WTC11 (cell line): Measurements from ENCODE around the gene SETMAR. TPM values are rescaled to one million over a fixed set of nuclear protein-coding genes. Genes with fewer than 3 reads are reported as not detected.
"Not testable (repeated sequence)": the region's sequence is repeated elsewhere in the genome, so short reads cannot be mapped to it uniquely, and the experiment has no call there.

ENCODE experiments used
- ATAC-seq: fragments of 200-7000 bp; cut with Tn5 transposase; 2 replicates; pipeline ENCODE4 v1.10.0; 2021; ENCODE audit warnings: mild to moderate bottlenecking, moderate library complexity
- CTCF ChIA-PET: fragments of 300-600 bp; sonication (Branson Sonifier 250); formaldehyde crosslinking; loops from one replicate; lab custom pipeline; 2021; ENCODE audit warnings: antibody characterized with exemption; lab: Charles Lee
- POLR2A ChIA-PET: fragments of 350-600 bp; sonication (Branson Sonifier 250); formaldehyde crosslinking; loops from one replicate; lab custom pipeline; 2021; ENCODE audit warnings: antibody characterized with exemption; lab: Charles Lee
- DNase-seq: peaks from one replicate; pipeline ENCODE4 v3.0.0; 2021; ENCODE audit warnings: low spot score
- H3K27ac Mint-ChIP-seq: 2 replicates; pipeline ENCODE4 v1.8.0; 2021; ENCODE audit warnings: mixed read lengths
- H3K27me3 Mint-ChIP-seq: 2 replicates; pipeline ENCODE4 v1.8.0; 2021; ENCODE audit warnings: low read depth, mild to moderate bottlenecking, moderate library complexity, mixed read lengths
- H3K36me3 Mint-ChIP-seq: 2 replicates; pipeline ENCODE4 v1.8.0; 2021; ENCODE audit warnings: mixed read lengths
- H3K4me1 Mint-ChIP-seq: 2 replicates; pipeline ENCODE4 v1.8.0; 2022; ENCODE audit warnings: mixed read lengths
- H3K4me3 Mint-ChIP-seq: 2 replicates; pipeline ENCODE4 v1.8.0; 2021; ENCODE audit warnings: mild to moderate bottlenecking, moderate library complexity, mixed read lengths
- H3K9me3 Mint-ChIP-seq: 2 replicates; pipeline ENCODE4 v1.8.0; 2021; ENCODE audit warnings: mixed read lengths
- CREB1 ChIP-seq: sonication (generic); formaldehyde crosslinking; IDR thresholded peaks from 2 replicates; pipeline ENCODE4 v1.8.0; 2023; ENCODE audit warnings: mild to moderate bottlenecking, missing genetic modification reagents
- FOXK1 ChIP-seq: sonication (generic); formaldehyde crosslinking; IDR thresholded peaks from 2 replicates; pipeline ENCODE4 v1.8.0; 2022; ENCODE audit warnings: mild to moderate bottlenecking, moderate library complexity, missing genetic modification reagents
- MXD4 ChIP-seq: fragments of 250-450 bp; sonication (Bioruptor Pico); IDR thresholded peaks from 2 replicates; pipeline ENCODE4 v1.8.0; 2021; ENCODE audit warnings: mild to moderate bottlenecking, moderate library complexity, borderline replicate concordance
- NR2C2 ChIP-seq: sonication (generic); formaldehyde crosslinking; IDR thresholded peaks from 2 replicates; pipeline ENCODE4 v1.8.0; 2022; ENCODE audit warnings: mild to moderate bottlenecking, missing genetic modification reagents
- OVOL2 ChIP-seq: fragments of 250-450 bp; sonication (Bioruptor Pico); IDR thresholded peaks from 2 replicates; pipeline ENCODE4 v1.9.0; 2021; ENCODE audit warnings: mild to moderate bottlenecking, borderline replicate concordance
- SOX15 ChIP-seq: fragments of 250-450 bp; sonication (Bioruptor Pico); IDR thresholded peaks from 2 replicates; pipeline ENCODE4 v1.9.0; 2021; ENCODE audit warnings: mild to moderate bottlenecking
- STAT6 ChIP-seq: sonication (generic); formaldehyde crosslinking; conservative IDR thresholded peaks from 2 replicates; pipeline ENCODE4 v1.8.1; 2023; ENCODE audit warnings: mild to moderate bottlenecking, low read depth, missing genetic modification reagents, moderate library complexity
- TCF7 ChIP-seq: sonication (generic); formaldehyde crosslinking; IDR thresholded peaks from 2 replicates; pipeline ENCODE4 v1.8.0; 2022; ENCODE audit warnings: mild to moderate bottlenecking, low read depth, missing genetic modification reagents, moderate library complexity
- TP53 ChIP-seq: sonication (generic); formaldehyde crosslinking; IDR thresholded peaks from 2 replicates; pipeline ENCODE4 v1.8.1; 2023; ENCODE audit warnings: mild to moderate bottlenecking, missing genetic modification reagents
- ZNF121 ChIP-seq: sonication (generic); formaldehyde crosslinking; IDR thresholded peaks from 2 replicates; pipeline ENCODE4 v1.8.0; 2023; ENCODE audit warnings: missing genetic modification reagents
- ZNF219 ChIP-seq: sonication (generic); formaldehyde crosslinking; IDR thresholded peaks from 2 replicates; pipeline ENCODE4 v1.8.0; 2023; ENCODE audit warnings: missing genetic modification reagents, mild to moderate bottlenecking, borderline replicate concordance
- ZNF232 ChIP-seq: sonication (generic); formaldehyde crosslinking; IDR thresholded peaks from 2 replicates; pipeline ENCODE4 v1.8.0; 2022; ENCODE audit warnings: mild to moderate bottlenecking, missing genetic modification reagents
- ZNF396 ChIP-seq: fragments of 250-450 bp; sonication (Bioruptor Pico); IDR thresholded peaks from 2 replicates; pipeline ENCODE4 v1.8.0; 2021; ENCODE audit warnings: mild to moderate bottlenecking, moderate library complexity, borderline replicate concordance
- total RNA-seq: library from RNA; stranded (reverse); gene quantifications from 3 replicates; pipeline ENCODE4 v1.2.3, GENCODE V29; 2021
- TF ChIP-seq, protein P1 (sequence below): fragments of 250-450 bp; sonication (Bioruptor Pico); IDR thresholded peaks from 2 replicates; pipeline ENCODE4 v1.9.0; 2021; ENCODE audit warnings: mild to moderate bottlenecking
- TF ChIP-seq, protein P2 (sequence below): sonication (generic); formaldehyde crosslinking; IDR thresholded peaks from 2 replicates; pipeline ENCODE4 v1.8.0; 2022; ENCODE audit warnings: mild to moderate bottlenecking, missing genetic modification reagents
- TF ChIP-seq, protein P3 (sequence below): sonication (generic); formaldehyde crosslinking; IDR thresholded peaks from 2 replicates; pipeline ENCODE4 v1.8.1; 2023; ENCODE audit warnings: mild to moderate bottlenecking, moderate library complexity, missing genetic modification reagents
- TF ChIP-seq, protein P4 (sequence below): sonication (generic); formaldehyde crosslinking; IDR thresholded peaks from 2 replicates; pipeline ENCODE4 v1.8.1; 2022; ENCODE audit warnings: low read depth, mild to moderate bottlenecking, moderate library complexity, missing genetic modification reagents, borderline replicate concordance
- TF ChIP-seq, protein P5 (sequence below): sonication (generic); formaldehyde crosslinking; IDR thresholded peaks from 2 replicates; pipeline ENCODE4 v1.8.0; 2022; ENCODE audit warnings: mild to moderate bottlenecking, missing genetic modification reagents

SETMAR gene
- total RNA-seq, 1 experiment from 2014 or later = 11.6 TPM

DNA sequence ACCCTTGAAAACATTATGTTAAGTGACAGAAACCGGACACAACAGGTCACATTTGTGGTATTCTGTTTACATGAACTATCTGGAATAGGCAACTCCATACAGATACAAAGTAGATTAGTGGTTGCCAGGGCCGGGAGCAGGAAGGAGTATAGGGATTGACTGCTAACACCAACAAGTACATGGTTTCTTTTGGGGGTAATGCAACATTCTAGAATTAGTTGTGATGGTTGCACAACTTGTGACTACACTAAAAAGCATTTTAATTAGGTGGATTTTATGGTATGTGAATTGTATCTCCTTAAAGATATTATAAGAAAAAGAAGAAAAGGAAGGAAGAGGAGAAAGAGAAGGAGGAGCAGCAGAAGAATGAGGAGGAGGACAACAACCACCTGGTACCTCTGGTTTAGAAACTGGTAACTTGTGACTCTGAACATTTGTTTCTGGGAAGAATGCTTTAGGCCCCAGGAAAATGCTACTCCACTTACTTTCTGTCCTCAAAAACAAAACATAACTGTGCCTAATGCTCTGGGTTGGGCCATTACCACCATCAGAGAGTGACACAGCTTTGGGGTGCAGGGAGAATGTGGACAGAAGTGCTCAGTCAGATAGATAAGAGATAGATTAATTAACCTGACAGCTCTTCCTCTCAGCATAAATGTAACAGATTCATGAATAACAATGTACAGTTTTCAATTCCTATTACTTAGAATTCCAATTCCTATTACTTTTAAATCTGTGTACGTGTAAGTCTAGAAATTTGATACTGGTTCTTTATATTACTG, 20.3 kb downstream of the SETMAR start:
- CTCF ChIA-PET = no interaction called here
- POLR2A ChIA-PET = no interaction called here
- H3K36me3 Mint-ChIP-seq = peaks cover 17% of the 10 kb centered on the region
- ATAC-seq = no peak
- H3K27me3 Mint-ChIP-seq = no peaks in the 10 kb centered on the region
- peaks cover 13% of the 10 kb centered on the region for H3K4me1 Mint-ChIP-seq
- no peak for DNase-seq
- TF ChIP-seq, protein P1, sequence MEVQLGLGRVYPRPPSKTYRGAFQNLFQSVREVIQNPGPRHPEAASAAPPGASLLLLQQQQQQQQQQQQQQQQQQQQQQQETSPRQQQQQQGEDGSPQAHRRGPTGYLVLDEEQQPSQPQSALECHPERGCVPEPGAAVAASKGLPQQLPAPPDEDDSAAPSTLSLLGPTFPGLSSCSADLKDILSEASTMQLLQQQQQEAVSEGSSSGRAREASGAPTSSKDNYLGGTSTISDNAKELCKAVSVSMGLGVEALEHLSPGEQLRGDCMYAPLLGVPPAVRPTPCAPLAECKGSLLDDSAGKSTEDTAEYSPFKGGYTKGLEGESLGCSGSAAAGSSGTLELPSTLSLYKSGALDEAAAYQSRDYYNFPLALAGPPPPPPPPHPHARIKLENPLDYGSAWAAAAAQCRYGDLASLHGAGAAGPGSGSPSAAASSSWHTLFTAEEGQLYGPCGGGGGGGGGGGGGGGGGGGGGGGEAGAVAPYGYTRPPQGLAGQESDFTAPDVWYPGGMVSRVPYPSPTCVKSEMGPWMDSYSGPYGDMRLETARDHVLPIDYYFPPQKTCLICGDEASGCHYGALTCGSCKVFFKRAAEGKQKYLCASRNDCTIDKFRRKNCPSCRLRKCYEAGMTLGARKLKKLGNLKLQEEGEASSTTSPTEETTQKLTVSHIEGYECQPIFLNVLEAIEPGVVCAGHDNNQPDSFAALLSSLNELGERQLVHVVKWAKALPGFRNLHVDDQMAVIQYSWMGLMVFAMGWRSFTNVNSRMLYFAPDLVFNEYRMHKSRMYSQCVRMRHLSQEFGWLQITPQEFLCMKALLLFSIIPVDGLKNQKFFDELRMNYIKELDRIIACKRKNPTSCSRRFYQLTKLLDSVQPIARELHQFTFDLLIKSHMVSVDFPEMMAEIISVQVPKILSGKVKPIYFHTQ = no peak
- TF ChIP-seq CREB1 (no peak), ZNF396 (CRISPR knock-in tag) (no peak)
- TF ChIP-seq, all 79 proteins: peak for 0
- Mint-ChIP-seq H3K9me3 (peaks cover 21% of the 10 kb centered on the region), H3K4me3 (no peak overlapping the region), H3K27ac (no peak overlapping the region)

DNA sequence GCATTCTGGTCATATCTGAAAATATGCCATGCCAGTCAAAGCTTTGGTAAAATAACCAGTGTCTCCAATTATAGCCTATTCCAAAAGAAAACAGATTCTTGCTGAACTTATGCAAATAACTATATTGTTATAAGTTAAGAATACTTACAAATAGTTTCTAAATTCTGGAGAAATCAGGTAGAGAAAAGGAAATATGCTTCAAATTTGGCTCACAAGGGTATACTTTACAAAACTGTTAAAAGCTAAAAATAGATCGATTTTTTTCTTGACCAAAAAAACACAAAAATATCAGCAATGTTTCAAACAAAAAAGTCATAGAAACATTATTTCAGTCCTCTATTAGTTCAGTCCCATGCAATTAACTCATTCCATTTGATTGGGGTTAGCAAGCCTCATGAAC, 23.7 kb downstream of the SETMAR start:
- no peaks in the 10 kb centered on the region; the same call in 1 of the 2 replicates for H3K27me3 Mint-ChIP-seq
- no peak overlapping the region for H3K4me3 Mint-ChIP-seq
- ChIA-PET CTCF (interaction anchor here (1.4 kb wide), 1 partner anchor 12 kb away, joined by 4 read pairs; no protein-coding TSS in a partner anchor), POLR2A (no interaction called here)
- DNase-seq (no peak), ATAC-seq (no peak)
- peaks cover 44% of the 10 kb centered on the region for H3K9me3 Mint-ChIP-seq
- no peak overlapping the region for H3K27ac Mint-ChIP-seq
- H3K36me3 Mint-ChIP-seq = peaks cover 38% of the 10 kb centered on the region
- no peak for TF ChIP-seq TCF7 (CRISPR knock-in tag)
- no peak for TF ChIP-seq STAT6
- no peak for TF ChIP-seq ZNF219
- TF ChIP-seq FOXK1 (CRISPR knock-in tag) = no peak
- TF ChIP-seq, protein P2, sequence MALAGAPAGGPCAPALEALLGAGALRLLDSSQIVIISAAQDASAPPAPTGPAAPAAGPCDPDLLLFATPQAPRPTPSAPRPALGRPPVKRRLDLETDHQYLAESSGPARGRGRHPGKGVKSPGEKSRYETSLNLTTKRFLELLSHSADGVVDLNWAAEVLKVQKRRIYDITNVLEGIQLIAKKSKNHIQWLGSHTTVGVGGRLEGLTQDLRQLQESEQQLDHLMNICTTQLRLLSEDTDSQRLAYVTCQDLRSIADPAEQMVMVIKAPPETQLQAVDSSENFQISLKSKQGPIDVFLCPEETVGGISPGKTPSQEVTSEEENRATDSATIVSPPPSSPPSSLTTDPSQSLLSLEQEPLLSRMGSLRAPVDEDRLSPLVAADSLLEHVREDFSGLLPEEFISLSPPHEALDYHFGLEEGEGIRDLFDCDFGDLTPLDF (CRISPR knock-in tag) = no peak
- TF ChIP-seq, protein P3, sequence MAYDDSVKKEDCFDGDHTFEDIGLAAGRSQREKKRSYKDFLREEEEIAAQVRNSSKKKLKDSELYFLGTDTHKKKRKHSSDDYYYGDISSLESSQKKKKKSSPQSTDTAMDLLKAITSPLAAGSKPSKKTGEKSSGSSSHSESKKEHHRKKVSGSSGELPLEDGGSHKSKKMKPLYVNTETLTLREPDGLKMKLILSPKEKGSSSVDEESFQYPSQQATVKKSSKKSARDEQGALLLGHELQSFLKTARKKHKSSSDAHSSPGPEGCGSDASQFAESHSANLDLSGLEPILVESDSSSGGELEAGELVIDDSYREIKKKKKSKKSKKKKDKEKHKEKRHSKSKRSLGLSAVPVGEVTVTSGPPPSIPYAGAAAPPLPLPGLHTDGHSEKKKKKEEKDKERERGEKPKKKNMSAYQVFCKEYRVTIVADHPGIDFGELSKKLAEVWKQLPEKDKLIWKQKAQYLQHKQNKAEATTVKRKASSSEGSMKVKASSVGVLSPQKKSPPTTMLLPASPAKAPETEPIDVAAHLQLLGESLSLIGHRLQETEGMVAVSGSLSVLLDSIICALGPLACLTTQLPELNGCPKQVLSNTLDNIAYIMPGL (CRISPR knock-in tag) = no peak
- no peak for TF ChIP-seq NR2C2
- no peak for TF ChIP-seq TP53 (CRISPR knock-in tag)
- no peak for TF ChIP-seq ZNF232 (CRISPR knock-in tag)
- no peak for TF ChIP-seq MXD4 (CRISPR knock-in tag)
- TF ChIP-seq SOX15 = no peak
- TF ChIP-seq OVOL2 (CRISPR knock-in tag) = no peak
- TF ChIP-seq, protein P4, sequence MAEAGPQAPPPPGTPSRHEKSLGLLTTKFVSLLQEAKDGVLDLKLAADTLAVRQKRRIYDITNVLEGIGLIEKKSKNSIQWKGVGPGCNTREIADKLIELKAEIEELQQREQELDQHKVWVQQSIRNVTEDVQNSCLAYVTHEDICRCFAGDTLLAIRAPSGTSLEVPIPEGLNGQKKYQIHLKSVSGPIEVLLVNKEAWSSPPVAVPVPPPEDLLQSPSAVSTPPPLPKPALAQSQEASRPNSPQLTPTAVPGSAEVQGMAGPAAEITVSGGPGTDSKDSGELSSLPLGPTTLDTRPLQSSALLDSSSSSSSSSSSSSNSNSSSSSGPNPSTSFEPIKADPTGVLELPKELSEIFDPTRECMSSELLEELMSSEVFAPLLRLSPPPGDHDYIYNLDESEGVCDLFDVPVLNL = no peak
- no peak for TF ChIP-seq ZNF121 (CRISPR knock-in tag)
- TF ChIP-seq, protein P5, sequence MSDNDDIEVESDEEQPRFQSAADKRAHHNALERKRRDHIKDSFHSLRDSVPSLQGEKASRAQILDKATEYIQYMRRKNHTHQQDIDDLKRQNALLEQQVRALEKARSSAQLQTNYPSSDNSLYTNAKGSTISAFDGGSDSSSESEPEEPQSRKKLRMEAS (CRISPR knock-in tag) = no peak
- H3K4me1 Mint-ChIP-seq = peaks cover 4% of the 10 kb centered on the region

DNA sequence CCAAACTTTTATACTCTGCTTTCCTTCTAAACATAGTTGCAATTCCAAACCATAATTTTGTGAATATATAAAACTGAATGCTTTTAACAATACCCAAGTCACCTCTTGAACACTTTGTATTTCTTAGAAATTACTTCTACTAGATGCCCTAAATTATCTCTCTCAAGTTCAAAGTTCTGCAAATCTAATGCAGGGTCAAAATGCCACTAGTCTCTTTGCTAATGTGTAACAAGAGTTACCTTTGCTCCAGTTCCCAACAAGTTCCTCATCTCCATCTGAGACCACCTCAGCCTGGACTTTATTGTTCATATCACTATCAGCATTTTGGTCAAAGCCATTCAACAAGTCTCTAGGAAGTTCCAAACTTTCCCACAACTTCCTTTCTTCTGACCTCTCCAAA, 26.6 kb downstream of the SETMAR start:
- POLR2A ChIA-PET, CTCF ChIA-PET, DNase-seq, ATAC-seq, H3K27ac Mint-ChIP-seq, H3K27me3 Mint-ChIP-seq, H3K4me3 Mint-ChIP-seq: not testable (repeated sequence)
- H3K9me3 Mint-ChIP-seq = peaks cover 44% of the 10 kb centered on the region
- H3K4me1 Mint-ChIP-seq = peaks cover 21% of the 10 kb centered on the region
- H3K36me3 Mint-ChIP-seq = peaks cover 38% of the 10 kb centered on the region
